Endometrial microvascular endothelial cells (primary cell): ENCODE data around the gene EIF3A. TPM values are rescaled to one million over a fixed set of nuclear protein-coding genes. Genes with fewer than 3 reads are reported as not detected.

ENCODE experiments used
- in situ Hi-C: cut with HindIII; loops from 2 replicates; pipeline ENCODE4 v1.10.0; 2017; ENCODE audit warnings: low sequenced_read_pairs, low pct_unique_long_range_greater_than_20kb; ENCODE audit errors: inconsistent ontology term
- total RNA-seq: library from RNA; depleted of rRNA; stranded (reverse); fragments of >200 nt; gene quantifications from one replicate; pipeline ENCODE4 v1.2.3, GENCODE V29; 2015; ENCODE audit errors: inconsistent ontology term

EIF3A gene
- total RNA-seq, 1 donor from 2014 or later = 87.0 TPM

- in situ Hi-C loops = no loop called here
Observed at GRCh38 chr10:119026301-119027110, 54.1 kb downstream of the EIF3A start.

GRCh38 chr10:119025776-119026175 is 54.8 kb downstream of the EIF3A start:
- in situ Hi-C loops = no loop called here

- in situ Hi-C loops = no loop called here
Observed at GRCh38 chr10:119025336-119025735, 55.3 kb downstream of the EIF3A start.

- in situ Hi-C loops = no loop called here
Observed at GRCh38 chr10:119024882-119025281, 55.7 kb downstream of the EIF3A start.

- in situ Hi-C loops = no loop called here
Observed at GRCh38 chr10:119023553-119023868, 57.1 kb downstream of the EIF3A start.

GRCh38 chr10:119022846-119023552 is 57.6 kb downstream of the EIF3A start:
- in situ Hi-C loops = no loop called here

- in situ Hi-C loops = no loop called here
Observed at GRCh38 chr10:119020627-119020946, 60.0 kb downstream of the EIF3A start.

GRCh38 chr10:119007211-119007574 is 73.4 kb downstream of the EIF3A start:
- in situ Hi-C loops = no loop called here

GRCh38 chr10:119006451-119007210 is 74.0 kb downstream of the EIF3A start:
- in situ Hi-C loops = no loop called here

GRCh38 chr10:119005362-119006043 is 75.1 kb downstream of the EIF3A start:
- in situ Hi-C loops = no loop called here

GRCh38 chr10:119003572-119004289 is 76.9 kb downstream of the EIF3A start:
- in situ Hi-C loops = no loop called here

- in situ Hi-C loops = no loop called here
Observed at GRCh38 chr10:119001717-119002500, 78.7 kb downstream of the EIF3A start.

GRCh38 chr10:118998183-118998582 is 82.4 kb downstream of the EIF3A start:
- in situ Hi-C loops = no loop called here

- in situ Hi-C loops = no loop called here
Observed at GRCh38 chr10:118997379-118997778, 83.2 kb downstream of the EIF3A start.

- in situ Hi-C loops = no loop called here
Observed at GRCh38 chr10:118995739-118996138, 84.9 kb downstream of the EIF3A start.

- in situ Hi-C loops = no loop called here
Observed at GRCh38 chr10:118994321-118994720, 86.3 kb downstream of the EIF3A start.

GRCh38 chr10:118993214-118993613 is 87.4 kb downstream of the EIF3A start:
- in situ Hi-C loops = no loop called here

- in situ Hi-C loops = no loop called here
Observed at GRCh38 chr10:118992496-118992895, 88.1 kb downstream of the EIF3A start.
